Endothelial cell of umbilical vein (primary cell): ENCODE results near the gene MYL11. TPM values are rescaled to one million over a fixed set of nuclear protein-coding genes. Genes with fewer than 3 reads are reported as not detected.

Experiments
- BruUV-seq: library from RNA; stranded (reverse); fragments of 400-500 nt; replicated peaks from 2 replicates; lab custom pipeline; 2021; lab: Mats Ljungman, UMichigan
- CTCF ChIA-PET: fragments of 300-600, 350-600 bp; sonication (Branson Sonifier 250); formaldehyde crosslinking; loops from one replicate; lab custom pipeline; 2021; ENCODE audit warnings: antibody characterized with exemption, inconsistent platforms; lab: Charles Lee
- POLR2A ChIA-PET: fragments of 300-600, 350-600 bp; sonication (Branson Sonifier 250); formaldehyde crosslinking; loops from one replicate; lab custom pipeline; 2021; ENCODE audit warnings: antibody characterized with exemption, inconsistent platforms; lab: Charles Lee
- DNase-seq: peaks from one replicate; pipeline ENCODE4 v3.0.0-alpha.2; 2011; ENCODE audit warnings: low read depth, low spot score
- FAIRE-seq: peaks from 2 replicates; lab custom pipeline; 2011; peaks lifted over from hg19 to GRCh38; lab: Jason Lieb, UNC
- H2AFZ ChIP-seq: 2 replicates; pipeline ENCODE4 v1.6.0; 2012; ENCODE audit warnings: low read depth, low read length, control low read depth, inconsistent platforms
- H3K27ac ChIP-seq: 2 replicates; pipeline ENCODE4 v1.5.1; 2011; ENCODE audit warnings: low read depth, mild to moderate bottlenecking, control low read depth, low read length, moderate library complexity; ENCODE audit not compliant: insufficient read depth
- H3K27me3 ChIP-seq, 2 experiments: 2 replicates each; pipeline versions ENCODE4 v1.6.0 to v1.6.1; 2011; ENCODE audit warnings: low read length in 2 of 2, mixed read lengths in 1 of 2; ENCODE audit not compliant: control insufficient read depth in 2 of 2, insufficient read depth in 2 of 2
- H3K36me3 ChIP-seq, 2 experiments: 2 replicates in 1 of 2; 3 replicates in 1 of 2; pipeline ENCODE4 v1.5.1; 2011; ENCODE audit warnings: low read length in 2 of 2, mild to moderate bottlenecking in 1 of 2, moderate library complexity in 1 of 2; ENCODE audit not compliant: control insufficient read depth in 2 of 2, insufficient read depth in 2 of 2; ENCODE audit errors: extremely low read depth in 1 of 2
- H3K4me1 ChIP-seq: 3 replicates; pipeline ENCODE4 v1.5.1; 2011; ENCODE audit warnings: mild to moderate bottlenecking, low read length; ENCODE audit not compliant: control insufficient read depth, insufficient read depth; ENCODE audit errors: extremely low read depth
- H3K4me2 ChIP-seq: 2 replicates; pipeline ENCODE4 v1.6.1; 2011; ENCODE audit warnings: low read length, control low read depth, mixed read lengths; ENCODE audit not compliant: insufficient read depth
- H3K4me3 ChIP-seq, 3 experiments: fragments of 200-600 bp in 1 of 3; sonication (generic), shearing (Covaris generic) in 1 of 3; replicated peaks in 1 of 3; 2 replicates each; pipeline ENCODE4 v1.5.1; 2011 to 2016; ENCODE audit warnings: control low read depth in 3 of 3, low read length in 3 of 3, mild to moderate bottlenecking in 2 of 3, inconsistent platforms in 1 of 3, low read depth in 1 of 3, moderate library complexity in 1 of 3; ENCODE audit not compliant: insufficient read depth in 1 of 3
- H3K79me2 ChIP-seq: 2 replicates; pipeline ENCODE4 v1.6.0; 2012; ENCODE audit warnings: low read length, inconsistent platforms; ENCODE audit not compliant: control insufficient read depth, insufficient read depth
- H3K9ac ChIP-seq: replicated peaks from 2 replicates; pipeline ENCODE3; 2011; ENCODE audit warnings: low read length, control low read depth; ENCODE audit not compliant: insufficient read depth; ENCODE audit errors: extremely low read depth
- H3K9me1 ChIP-seq: replicated peaks from 3 replicates; pipeline ENCODE4 v1.6.0; 2011; ENCODE audit warnings: mild to moderate bottlenecking, low read length; ENCODE audit not compliant: control insufficient read depth, insufficient read depth; ENCODE audit errors: extremely low read depth
- H3K9me3 ChIP-seq: replicated peaks from 2 replicates; pipeline ENCODE4 v1.5.1; 2012; ENCODE audit warnings: low read length, inconsistent platforms; ENCODE audit not compliant: control insufficient read depth, insufficient read depth
- H4K20me1 ChIP-seq: replicated peaks from 2 replicates; pipeline ENCODE3; 2011; ENCODE audit warnings: mild to moderate bottlenecking, low read length; ENCODE audit not compliant: control insufficient read depth, insufficient read depth; ENCODE audit errors: extremely low read depth
- CTCF ChIP-seq, 2 donors: IDR thresholded peaks; 1 replicate in 1 of 2; 2 replicates in 1 of 2; pipeline ENCODE4 v1.5.1; 2011; ENCODE audit warnings: low read length in 2 of 2, mild to moderate bottlenecking in 2 of 2, moderate library complexity in 2 of 2, control low read depth in 1 of 2, inconsistent platforms in 1 of 2, low read depth in 1 of 2; ENCODE audit not compliant: insufficient read depth in 1 of 2; ENCODE audit errors: extremely low read depth in 1 of 2
- EZH2 ChIP-seq: IDR thresholded peaks from 2 replicates; pipeline ENCODE4 v1.6.1; 2012; ENCODE audit warnings: borderline replicate concordance, low read depth, mild to moderate bottlenecking, moderate library complexity, low read length, inconsistent platforms; ENCODE audit not compliant: severe bottlenecking
- FOS ChIP-seq: IDR thresholded peaks from 2 replicates; pipeline ENCODE4 v1.6.1; 2011; ENCODE audit warnings: mild to moderate bottlenecking, low read length, moderate library complexity, borderline replicate concordance; ENCODE audit not compliant: insufficient read depth
- GATA2 ChIP-seq: IDR thresholded peaks from 2 replicates; pipeline ENCODE4 v1.7.0; 2011; ENCODE audit warnings: low read depth, mild to moderate bottlenecking, moderate library complexity, mixed read lengths, low read length; ENCODE audit not compliant: insufficient read length, insufficient read depth
- JUN ChIP-seq: IDR thresholded peaks from 2 replicates; pipeline ENCODE4 v1.6.1; 2011; ENCODE audit warnings: borderline replicate concordance, low read depth; ENCODE audit not compliant: insufficient read length, insufficient read depth
- MAX ChIP-seq: IDR thresholded peaks from 2 replicates; pipeline ENCODE4 v1.6.1; 2011; ENCODE audit not compliant: insufficient read depth, insufficient read length
- MYC ChIP-seq: IDR thresholded peaks from one replicate; pipeline ENCODE4 v1.6.1; 2011; ENCODE audit warnings: mild to moderate bottlenecking, low read depth, low read length
- POLR2A ChIP-seq: IDR thresholded peaks from 2 replicates; pipeline ENCODE4 v1.6.1; 2012; ENCODE audit warnings: low read depth, mild to moderate bottlenecking, control low read depth, low read length
- POLR2AphosphoS5 ChIP-seq: IDR thresholded peaks from 2 replicates; pipeline ENCODE4 v1.6.1; 2012; ENCODE audit warnings: low read depth, mild to moderate bottlenecking, control low read depth, low read length, moderate library complexity; ENCODE audit not compliant: insufficient read depth
- dilution Hi-C: fragments of 300-500 bp; cut with MboI; formaldehyde crosslinking; loops from one replicate; pipeline ENCODE4 v1.15.0; 2019; ENCODE audit warnings: low sequenced_read_pairs; ENCODE audit not compliant: extremely low pct_ligation_motif_present
- intact Hi-C: fragments of 100-400 bp; cut with micrococcal nuclease; formaldehyde crosslinking; loops from one replicate; pipeline ENCODE4 v1.10.0; 2022
- polyA plus RNA-seq, 4 experiments: library from polyadenylated mRNA; depleted of rRNA in 3 of 4; stranded (reverse) in 3 of 4; unstranded in 1 of 4; fragments of >200 nt; gene quantifications; 2 replicates each; pipeline versions ENCODE4 v1.2.1 to v1.2.3, GENCODE V29; 2011 to 2012; ENCODE audit warnings: missing spikeins in 1 of 4
- total RNA-seq: library from RNA; stranded (reverse); gene quantifications from 2 replicates; pipeline ENCODE4 v1.2.3, GENCODE V29; 2021

Gene MYL11
- total and polyA plus RNA-seq, 2 donors (not counting 3 experiments of a cell fraction or from before 2014, with no cell fraction given), result 1.3 TPM; not detected in 1

GRCh38 chr16:30358577-30358936, 16.0 kb upstream of the MYL11 start:
- CTCF ChIA-PET, result no interaction called here
- Histone ChIP-seq H3K27me3 (no peaks in the 10 kb centered on the region), H3K9me3 (no peaks in the 10 kb centered on the region), H3K79me2 (peaks cover 34% of the 10 kb centered on the region), H4K20me1 (no peaks in the 10 kb centered on the region), H2AFZ (no peak overlapping the region), H3K27ac (no peak overlapping the region), H3K9me1 (no peaks in the 10 kb centered on the region), H3K4me3 (no peak overlapping the region), H3K36me3 (peaks cover 0 to 27% of the 10 kb centered on the region in 2 experiments), H3K9ac (no peak overlapping the region), H3K4me1 (peaks cover 14% of the 10 kb centered on the region), H3K4me2 (no peak overlapping the region)
- POLR2A ChIA-PET, result no interaction called here
- DNase-seq (no peak), FAIRE-seq (no peak)
- no TSS peak for BruUV-seq
- intact Hi-C loops (no loop called here), dilution Hi-C loops (no loop called here)
- TF ChIP-seq FOS (no peak), EZH2 (no peak), MYC (no peak), GATA2 (no peak), CTCF (IDR thresholded peaks at IDR 0.05; ENCODE audit: extremely low read depth in 1 of 2, insufficient read depth in 1 of 2, low read depth in 1 of 2, low read length in 2 of 2) (no peak), POLR2AphosphoS5 (no peak), JUN (no peak), POLR2A (no peak), MAX (no peak)
